Stimulated activated CD4-positive, alpha-beta T cell treated with anti-CD3 and anti-CD28 coated beads, Interleukin-12 subunit alpha, Interleukin-12 subunit beta, amount 100 ng/mL, for 24 hours (primary cell): ENCODE data around the gene NKX2-8.
"Not testable (repeated sequence)": the region's sequence is repeated elsewhere in the genome, so short reads cannot be mapped to it uniquely, and the experiment has no call there.

Experiments used
- DNase-seq, 2 experiments: peaks; one replicate each; pipeline ENCODE4 v3.0.0-alpha.2; 2020; ENCODE audit warnings: low read depth in 2 of 2

NKX2-8 gene

DNA sequence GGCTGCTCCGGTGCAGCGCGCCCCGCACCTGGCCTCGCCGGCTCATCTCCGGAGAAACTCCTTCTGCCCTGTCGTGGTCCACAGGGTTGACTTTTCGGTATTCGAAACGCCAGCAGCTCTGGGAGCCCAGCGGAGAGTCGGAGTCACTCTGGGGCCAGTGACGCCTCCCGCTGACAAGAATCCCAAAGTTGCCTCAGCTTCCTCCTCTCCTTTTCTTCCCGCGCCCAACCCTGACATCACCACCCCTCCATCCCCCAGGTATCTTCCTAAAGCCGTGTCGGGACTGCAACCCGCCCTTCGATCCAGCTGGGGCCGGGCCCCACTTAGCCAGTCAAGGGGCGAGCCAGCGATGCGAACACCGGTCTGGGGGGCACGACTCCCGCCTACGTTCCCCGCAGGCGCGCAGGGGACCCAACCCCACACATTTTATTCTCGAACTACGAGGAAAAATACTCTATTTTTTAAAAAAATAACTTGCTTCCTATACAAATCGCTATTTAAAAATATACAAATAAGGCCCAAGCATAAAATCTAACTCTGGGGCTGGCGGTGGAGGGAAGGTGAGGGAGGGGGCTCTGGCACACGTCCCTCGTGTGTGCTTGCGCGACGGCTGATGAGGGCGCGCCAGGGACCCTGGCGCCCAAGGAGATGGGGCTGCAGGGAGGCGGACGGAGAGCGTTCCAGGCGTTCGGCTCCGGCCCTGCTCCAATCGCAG, 2.1 kb downstream of the NKX2-8 start:
- no peak for DNase-seq

DNA sequence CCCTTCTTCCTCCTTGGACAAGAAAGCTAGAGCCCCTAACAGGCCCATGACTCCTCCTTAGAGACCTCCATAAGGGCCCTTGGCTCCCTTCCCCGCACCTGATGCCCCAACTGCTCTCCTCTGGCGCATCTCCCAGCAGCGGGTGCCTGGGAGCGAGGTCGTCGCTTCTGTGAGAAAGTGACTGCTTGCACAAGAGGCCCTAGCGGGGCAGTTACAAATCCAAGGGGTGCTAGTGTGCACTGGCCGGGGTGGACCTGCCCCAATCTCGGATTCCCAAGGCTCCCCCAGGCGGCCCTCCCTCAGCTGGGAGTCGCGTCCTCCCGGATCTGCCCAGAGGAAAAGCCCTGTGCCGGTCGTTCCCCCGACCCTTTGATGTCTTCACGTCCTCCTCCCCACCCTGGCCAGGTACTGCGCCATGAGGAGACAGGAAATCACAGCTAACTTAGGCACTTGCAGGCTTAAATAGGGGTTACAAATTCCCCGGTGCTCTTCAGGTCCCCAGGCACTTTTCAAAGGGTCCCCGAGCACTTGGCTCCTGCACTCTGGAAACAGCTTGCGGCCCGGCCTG, 2.8 kb downstream of the NKX2-8 start:
- DNase-seq: no peak

DNA sequence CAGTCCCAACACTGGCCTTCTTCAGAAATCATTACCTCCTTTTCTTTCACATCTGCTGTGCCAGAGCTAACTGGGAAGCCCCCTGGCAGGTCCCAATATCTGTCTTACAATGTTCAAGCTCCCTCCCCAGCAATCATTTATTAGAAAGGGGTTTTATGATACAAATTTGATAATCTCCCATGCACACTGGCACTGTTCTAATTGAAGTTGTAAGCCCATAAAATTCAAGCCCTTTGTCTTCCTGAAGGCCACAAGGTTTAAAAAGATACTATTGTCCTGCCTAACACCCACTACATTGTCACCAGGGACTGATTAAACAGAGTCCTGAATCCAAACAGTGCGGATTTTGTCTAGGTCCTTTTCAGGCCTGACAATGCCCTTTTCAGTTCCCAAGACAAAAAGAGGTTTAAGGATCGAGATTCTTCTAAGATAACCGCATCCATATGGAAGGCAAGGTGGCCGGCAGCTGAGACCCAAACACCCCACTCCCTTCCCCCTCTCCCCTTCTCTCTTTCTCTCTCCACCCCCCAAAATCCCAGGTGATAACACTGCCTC, 3.3 kb downstream of the NKX2-8 start:
- DNase-seq: no peak

DNA sequence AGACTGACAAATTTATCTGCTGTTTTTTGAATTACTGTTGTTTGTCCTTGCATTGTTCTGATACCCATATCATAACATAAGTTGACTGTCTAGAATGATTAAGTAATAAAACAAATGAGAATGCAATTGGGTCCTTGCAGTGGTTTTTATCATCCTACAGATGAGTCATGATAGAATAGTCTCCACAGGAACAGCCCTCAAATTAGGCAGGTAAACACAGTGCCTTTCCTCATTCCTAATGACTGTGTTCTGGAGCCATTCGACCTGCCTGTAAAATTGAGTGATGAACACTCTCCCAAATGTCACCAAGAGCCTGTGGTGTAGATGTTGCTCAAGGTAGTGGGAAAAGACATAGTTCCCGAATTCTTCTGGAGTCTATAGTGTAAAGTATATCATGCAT, 12.3 kb downstream of the NKX2-8 start:
- no peak for DNase-seq

DNA sequence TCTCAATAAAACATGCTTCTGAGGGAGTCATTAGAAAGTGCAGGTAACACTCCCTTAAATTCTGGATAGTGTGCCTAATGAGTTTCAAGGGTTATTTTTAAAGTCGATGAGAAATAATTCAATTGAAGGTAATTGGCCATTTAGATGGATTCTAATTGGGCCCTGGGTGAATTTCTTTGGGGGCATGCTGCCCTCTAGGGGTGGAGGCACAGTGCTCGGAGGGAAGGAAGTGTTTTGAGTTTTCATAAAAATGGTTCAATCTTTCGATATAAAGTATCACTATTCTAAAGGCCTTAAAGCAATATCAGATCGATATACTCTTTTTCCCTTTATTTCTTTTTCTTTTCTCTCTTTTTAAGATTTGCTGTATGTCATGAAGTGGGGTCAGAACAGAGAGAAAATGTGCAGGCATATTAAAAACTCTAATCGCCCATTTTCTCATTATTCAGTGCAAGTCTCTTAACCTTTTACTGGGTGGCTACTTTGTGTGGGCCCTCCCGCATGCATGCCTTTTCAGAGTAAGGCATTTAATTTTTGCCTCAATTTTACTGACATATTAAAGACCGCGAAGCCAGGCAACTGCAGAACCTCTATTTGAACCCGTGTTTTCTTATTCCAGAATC, 25.5 kb downstream of the NKX2-8 start:
- peak in 1 of 2 experiments; percentile 41 for DNase-seq

DNA sequence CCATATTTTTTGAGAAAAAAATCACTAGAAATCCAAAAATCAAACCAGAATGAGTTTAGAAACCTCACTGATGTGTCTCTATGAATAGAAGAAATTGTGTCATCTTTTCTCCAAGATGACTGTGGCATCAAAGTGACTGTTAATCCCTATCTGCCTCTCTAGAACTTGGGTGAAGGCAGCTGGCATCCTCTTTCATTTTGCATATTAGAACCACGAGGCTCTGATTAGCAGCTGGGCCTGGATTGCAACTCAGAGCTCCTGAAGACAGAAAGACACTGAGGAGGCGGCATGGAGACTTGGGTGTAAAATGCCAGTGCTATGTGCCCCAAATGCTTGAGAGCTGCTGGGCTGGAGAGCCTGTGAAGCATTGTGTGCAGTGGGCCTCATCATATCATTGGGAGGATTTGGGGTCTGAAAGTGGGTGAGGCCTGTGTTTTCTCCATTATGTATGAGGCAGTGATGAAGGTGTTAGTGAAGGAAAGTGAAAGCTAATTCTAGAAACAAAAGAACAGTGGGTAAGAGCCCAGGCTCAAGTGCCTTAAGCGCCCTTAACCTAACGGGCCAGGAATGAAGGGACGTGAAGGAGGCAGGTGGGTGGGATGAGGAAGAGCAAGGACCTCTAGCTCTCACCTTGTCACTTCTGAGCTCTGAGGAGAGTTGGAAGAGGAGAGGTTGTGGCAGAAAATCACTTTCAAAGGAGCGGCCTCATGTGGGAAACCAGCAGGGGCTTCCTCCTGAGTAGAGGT, 26.2 kb downstream of the NKX2-8 start:
- no peak for DNase-seq

DNA sequence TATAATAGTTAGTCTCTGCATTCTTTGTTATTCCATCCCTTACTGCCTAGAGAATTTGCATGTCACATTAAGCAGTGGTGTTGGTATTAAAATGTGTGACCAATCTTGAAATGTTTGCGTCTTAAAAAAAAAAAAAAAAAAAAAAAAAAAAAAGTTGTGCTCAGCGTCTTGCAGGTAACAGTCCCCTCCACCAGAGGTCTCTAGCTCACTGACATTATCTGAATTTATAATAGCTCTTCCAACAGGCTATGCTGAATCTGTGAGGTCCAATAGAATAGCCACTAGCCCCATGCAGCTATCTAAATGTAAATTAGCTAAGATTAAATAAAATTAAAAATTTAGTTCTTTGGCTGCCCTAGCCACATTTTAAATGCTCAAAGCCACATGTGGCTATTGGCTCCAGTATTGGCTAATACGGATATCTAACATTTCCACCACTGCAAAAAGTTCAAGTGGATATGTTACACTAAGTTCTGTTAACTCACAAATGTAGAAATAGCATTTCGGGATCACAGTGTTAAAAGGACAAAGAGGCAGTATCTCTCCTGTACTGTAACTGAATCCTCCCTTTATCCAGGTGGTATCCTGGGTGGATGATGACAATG, 28.7 kb downstream of the NKX2-8 start:
- no peak for DNase-seq

DNA sequence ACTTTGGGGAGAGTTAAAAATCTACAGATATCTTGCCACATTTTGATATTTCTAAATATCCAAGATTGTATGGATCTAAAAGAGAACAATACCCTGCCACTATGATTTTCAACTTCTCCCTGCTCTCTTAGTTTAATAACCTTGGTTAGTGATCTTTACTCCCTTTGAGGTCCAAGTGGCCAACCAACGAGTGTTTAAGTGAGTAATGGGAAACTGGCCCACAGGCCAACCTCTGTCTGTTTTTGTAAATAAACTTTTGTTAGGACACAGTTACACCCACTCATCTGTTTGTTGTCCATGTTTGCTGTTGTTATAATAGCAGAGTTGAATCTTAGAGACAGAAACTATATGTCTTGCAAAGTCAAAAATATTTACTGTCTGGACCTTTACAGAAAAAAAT, 31.5 kb downstream of the NKX2-8 start:
- no peak for DNase-seq

DNA sequence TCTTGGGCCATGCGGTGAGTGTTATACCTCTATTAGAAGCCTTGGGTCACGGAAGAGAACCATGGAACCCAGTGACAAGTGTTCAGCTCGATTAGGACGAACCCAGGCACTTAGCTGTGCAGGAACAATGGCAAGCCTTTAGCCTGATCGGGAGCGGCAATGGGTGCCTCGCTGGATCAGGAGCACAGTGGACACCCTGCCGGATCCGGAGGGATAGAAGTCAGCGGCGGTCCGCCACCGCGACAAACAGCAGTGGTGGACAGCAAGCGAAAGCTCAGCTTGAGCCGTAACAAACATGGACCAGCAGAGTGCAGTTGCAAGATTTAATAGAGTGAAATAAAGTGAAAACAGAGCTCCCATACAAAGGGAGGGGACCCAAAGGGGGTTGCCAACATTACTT, 38.1 kb downstream of the NKX2-8 start:
- DNase-seq: not testable (repeated sequence)

DNA sequence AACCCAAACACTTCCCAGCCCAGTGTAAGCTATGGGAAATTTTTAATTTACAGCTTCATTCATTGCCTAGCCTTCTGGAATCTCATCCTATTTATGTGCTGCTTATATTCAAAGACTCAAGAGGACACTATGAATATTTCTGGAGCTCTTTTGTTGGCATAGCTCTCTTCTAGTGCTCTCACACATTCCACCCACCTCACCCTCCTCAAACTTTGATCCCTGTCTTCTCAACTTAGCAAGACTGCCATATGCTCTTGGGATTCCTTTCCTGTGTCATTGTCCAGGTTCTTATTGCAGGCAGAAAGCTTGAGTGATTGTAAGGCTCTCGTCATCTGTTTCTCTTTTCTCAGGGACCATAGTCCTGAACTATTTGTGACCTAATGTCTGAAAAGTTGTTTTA, 44.4 kb downstream of the NKX2-8 start:
- no peak for DNase-seq
